Epithelial cell of proximal tubule (primary cell): ENCODE measurements around the gene ATG7. TPM values are rescaled to one million over a fixed set of nuclear protein-coding genes. Genes with fewer than 3 reads are reported as not detected.
"Not testable (repeated sequence)": the region's sequence is repeated elsewhere in the genome, so short reads cannot be mapped to it uniquely, and the experiment has no call there.

Experiments
- DNase-seq: peaks from one replicate; pipeline ENCODE4 v3.0.0-alpha.2; 2011; ENCODE audit warnings: low read depth
- H3K4me3 ChIP-seq: 2 replicates; pipeline ENCODE4 v1.5.1; 2011; ENCODE audit warnings: low read depth, mild to moderate bottlenecking, low read length
- CTCF ChIP-seq: conservative IDR thresholded peaks from 2 replicates; pipeline ENCODE4 v1.5.1; 2012; ENCODE audit warnings: low read depth, mild to moderate bottlenecking, low read length
- total RNA-seq: library from RNA; depleted of rRNA; stranded (reverse); fragments of >200 nt; gene quantifications from 2 replicates; pipeline ENCODE4 v1.2.3, GENCODE V29; 2015

Gene ATG7
- total RNA-seq, 1 donor from 2014 or later, result 68.5 TPM

- no peak overlapping the region for H3K4me3 ChIP-seq
- TF ChIP-seq CTCF, result no peak
- DNase-seq, result no peak
Measured at GRCh38 chr3:11509173-11510000, 237.2 kb downstream of the ATG7 start.

- DNase-seq, result no peak
- H3K4me3 ChIP-seq, result no peak overlapping the region
Measured at GRCh38 chr3:11510001-11510340, 237.8 kb downstream of the ATG7 start.

GRCh38 chr3:11510356-11510755, 238.2 kb downstream of the ATG7 start:
- H3K4me3 ChIP-seq, result no peak overlapping the region
- no peak for DNase-seq
- no peak for TF ChIP-seq CTCF

More at GRCh38 chr3:11510001-11510340, 237.8 kb downstream of the ATG7 start:
- no peak for TF ChIP-seq CTCF

- not testable (repeated sequence) for H3K4me3 ChIP-seq, DNase-seq
Measured at GRCh38 chr3:11511606-11512005, 239.4 kb downstream of the ATG7 start.

- not testable (repeated sequence) for DNase-seq, H3K4me3 ChIP-seq
Measured at GRCh38 chr3:11513125-11513816, 241.1 kb downstream of the ATG7 start.

- no peak for TF ChIP-seq CTCF
- DNase-seq, result no peak
- no peak overlapping the region for H3K4me3 ChIP-seq
Measured at GRCh38 chr3:11513817-11514135, 241.6 kb downstream of the ATG7 start.

GRCh38 chr3:11514191-11514821, 242.1 kb downstream of the ATG7 start:
- no peak overlapping the region for H3K4me3 ChIP-seq
- no peak for TF ChIP-seq CTCF
- DNase-seq, result peak; percentile 39
